ENCODE results near the gene UBE2J1.

UBE2J1 gene

DNA sequence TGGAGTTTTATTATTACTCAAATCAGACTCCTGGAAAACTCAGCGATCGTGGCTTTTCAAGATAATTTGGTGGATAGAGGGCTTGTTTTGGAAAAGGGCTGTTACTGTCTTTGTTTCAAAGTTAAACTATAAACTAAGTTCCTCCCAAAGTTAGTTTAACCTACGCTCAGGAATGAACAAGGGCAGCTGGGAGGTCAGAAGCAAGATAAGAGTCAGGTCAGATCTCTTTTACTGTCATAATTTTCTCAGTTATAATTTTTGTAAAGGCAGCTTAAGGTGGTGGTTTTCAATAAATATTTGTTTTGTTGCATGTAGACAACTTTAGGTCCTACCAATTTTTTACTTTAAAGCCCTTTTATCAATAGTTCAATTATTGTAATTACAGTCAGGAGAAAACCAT, 28.2 kb downstream of the UBE2J1 start:
- TF ChIP-seq CTCF (IDR thresholded peaks at IDR 0.05; ENCODE audit: low read depth, low read length, missing control alignments): no peak
- no peak for DNase-seq (ENCODE audit: extremely low read depth, low read depth)
- no peak overlapping the region for H3K4me3 ChIP-seq (replicated peaks; ENCODE audit: low read depth, low read length)

DNA sequence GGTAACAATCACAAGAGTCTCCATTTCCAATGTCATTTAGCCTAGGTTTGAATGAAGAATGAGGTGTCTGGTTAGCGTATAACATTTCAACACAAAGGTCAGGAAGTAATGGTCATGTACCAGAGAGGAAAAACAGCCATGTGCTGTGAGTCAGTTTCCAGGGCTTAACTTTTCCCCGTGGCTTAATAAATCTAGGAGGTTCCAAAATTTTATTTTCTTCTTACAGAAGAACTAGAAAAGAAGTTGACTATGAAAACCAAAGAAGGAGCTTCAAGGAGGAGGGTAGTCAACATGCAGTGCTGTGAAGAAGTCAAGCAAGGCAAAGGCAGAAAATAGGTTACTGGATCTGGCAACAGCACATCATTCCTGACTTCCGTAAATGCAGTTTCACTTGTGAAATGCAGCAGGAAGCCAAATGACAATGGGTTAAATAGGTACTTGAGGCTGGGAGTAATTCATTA, 29.0 kb downstream of the UBE2J1 start:
- no peak for TF ChIP-seq CTCF (IDR thresholded peaks at IDR 0.05; ENCODE audit: low read depth, low read length, missing control alignments)
- DNase-seq (ENCODE audit: extremely low read depth, low read depth): no peak
- no peak overlapping the region for H3K4me3 ChIP-seq (replicated peaks; ENCODE audit: low read depth, low read length)

GRCh38 chr6:89321131-89321970, 31.2 kb downstream of the UBE2J1 start:
- TF ChIP-seq CTCF (IDR thresholded peaks at IDR 0.05; ENCODE audit: low read depth, low read length, missing control alignments): no peak
- no peak for DNase-seq (ENCODE audit: extremely low read depth, low read depth)
- H3K4me3 ChIP-seq (replicated peaks; ENCODE audit: low read depth, low read length): no peak overlapping the region

GRCh38 chr6:89320012-89320559, 32.4 kb downstream of the UBE2J1 start:
- no peak for TF ChIP-seq CTCF (IDR thresholded peaks at IDR 0.05; ENCODE audit: low read depth, low read length, missing control alignments)

GRCh38 chr6:89317067-89317466, 35.5 kb downstream of the UBE2J1 start:
- H3K4me3 ChIP-seq (replicated peaks; ENCODE audit: low read depth, low read length): no peak overlapping the region
- no peak for DNase-seq (ENCODE audit: extremely low read depth, low read depth)
- no peak for TF ChIP-seq CTCF (IDR thresholded peaks at IDR 0.05; ENCODE audit: low read depth, low read length, missing control alignments)

More at GRCh38 chr6:89320012-89320559, 32.4 kb downstream of the UBE2J1 start:
- DNase-seq (ENCODE audit: extremely low read depth, low read depth): no peak
- H3K4me3 ChIP-seq (replicated peaks; ENCODE audit: low read depth, low read length): no peak overlapping the region

DNA sequence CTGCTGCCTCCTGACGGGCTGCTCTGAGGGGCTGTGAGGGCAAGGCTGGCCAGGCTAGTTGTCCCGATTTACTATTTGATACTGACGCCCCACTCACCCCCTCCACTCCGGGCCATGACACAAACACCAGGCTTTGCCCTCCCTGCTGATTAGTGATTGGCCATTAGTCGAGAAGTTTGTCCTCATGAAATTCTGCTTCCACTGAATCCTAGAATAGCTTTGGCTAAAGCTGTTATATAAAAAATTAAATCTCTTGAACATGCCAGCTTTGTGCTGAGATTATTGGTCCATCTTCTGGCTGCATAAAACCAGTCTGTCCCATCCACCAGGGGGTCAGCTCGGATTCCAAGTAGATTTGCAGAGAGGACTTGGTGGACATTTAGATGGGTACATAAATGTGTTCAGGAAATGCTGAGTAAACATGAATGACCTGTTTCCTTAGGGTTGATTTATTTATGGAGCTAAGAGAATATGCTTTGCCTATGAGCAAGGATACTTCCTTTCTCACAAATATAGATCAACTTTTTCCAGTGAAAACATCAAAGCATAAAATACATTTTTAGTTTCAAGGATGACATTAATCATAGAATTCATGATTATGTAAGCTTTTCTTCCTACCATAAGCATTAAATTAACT, 37.2 kb downstream of the UBE2J1 start, which contains the start of gene GABRR2:
Gene GABRR2, minus strand, starts transcription at position 51 of the 637 bp plus-strand sequence. CDS start 134 bp downstream, outside the sequence.
- no peak within 1 kb of the TSS for H3K4me3 ChIP-seq (replicated peaks; ENCODE audit: low read depth, low read length)
- TF ChIP-seq CTCF (IDR thresholded peaks at IDR 0.05; ENCODE audit: low read depth, low read length, missing control alignments): no peak
- DNase-seq (ENCODE audit: extremely low read depth, low read depth): no peak

All from HFF-Myc (cell line).